Placental pericyte (primary cell): Measurements from ENCODE around the gene ZNF729. TPM values are rescaled to one million over a fixed set of nuclear protein-coding genes. Genes with fewer than 3 reads are reported as not detected.

Source experiments
- small RNA-seq: library from RNA; depleted of rRNA; stranded (forward); fragments of <200 nt; gene quantifications from one replicate; pipeline ENCODE3, GENCODE V24; 2012; ENCODE audit warnings: low replicate concordance
- total RNA-seq: library from RNA; depleted of rRNA; stranded (reverse); fragments of >200 nt; gene quantifications from 2 replicates; pipeline ENCODE4 v1.2.3, GENCODE V29; 2012

ZNF729 gene
- not detected in 2 replicates for total RNA-seq

DNA sequence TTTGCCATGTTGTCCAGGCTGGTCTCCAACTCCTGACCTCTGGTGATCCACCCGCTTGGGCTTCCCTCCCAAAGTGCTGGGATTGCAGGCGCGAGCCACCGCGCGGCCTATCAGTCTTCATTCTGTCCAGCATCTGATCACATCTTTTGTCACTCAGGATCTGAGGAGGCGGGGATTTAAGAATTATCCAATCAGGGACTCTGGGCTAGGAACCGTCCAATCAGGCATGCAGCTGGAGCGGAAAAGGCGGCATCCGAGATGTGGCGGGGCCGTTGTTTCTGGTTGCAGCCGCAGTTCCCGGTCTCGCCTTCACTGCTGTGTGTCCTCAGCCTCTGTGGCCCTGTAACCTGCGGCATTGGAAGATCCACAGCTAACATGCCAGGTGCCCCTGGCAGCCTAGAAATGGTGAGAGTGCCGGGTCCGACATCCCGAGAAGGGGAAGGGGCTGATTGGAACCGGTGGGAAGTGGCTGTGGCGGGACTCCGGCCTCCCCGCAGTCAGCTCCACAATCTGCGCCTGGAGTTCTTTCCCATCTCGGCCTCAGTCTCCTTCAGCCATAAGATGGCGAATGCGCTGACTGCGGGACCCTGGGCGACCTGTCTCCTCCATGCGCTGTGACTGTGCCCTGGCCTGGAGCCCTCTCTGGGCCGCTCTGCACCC is at the start of gene ZNF729:
Gene ZNF729, plus strand, starts transcription at position 291 of the 660 bp plus-strand sequence. Its CDS starts 85 bp downstream, at position 376.

Small RNAs within 50 kb of the gene (small RNA-seq; reads per million reads assigned to genes)
- gene AC011494.1 = not detected

Other genes starting within 250 kb of the ZNF729 start
- gene ZNF257, start 234.0 kb upstream of the ZNF729 start, total RNA-seq = 0.88 and 3.7 TPM in 2 replicates
- gene ZNF676, start 89.5 kb upstream of the ZNF729 start, total RNA-seq = 0.57 TPM in 1 of 2 replicates, not detected in the other
- not detected in 2 replicates for gene ZNF98, start 135.9 kb downstream of the ZNF729 start, total RNA-seq